ENCODE measurements around the gene CAMTA1.

CAMTA1 gene

GRCh38 chr1:7269525-7269924, 484.3 kb downstream of the CAMTA1 start:
- DNase-seq: no peak

GRCh38 chr1:7274256-7274655, 489.0 kb downstream of the CAMTA1 start:
- DNase-seq: no peak

- DNase-seq: no peak
Measured at GRCh38 chr1:7278045-7278444, 492.8 kb downstream of the CAMTA1 start.

GRCh38 chr1:7278827-7279765, 493.8 kb downstream of the CAMTA1 start:
- DNase-seq: no peak

- no peak for DNase-seq
Measured at GRCh38 chr1:7279769-7280168, 494.5 kb downstream of the CAMTA1 start.

GRCh38 chr1:7280347-7280960, 495.2 kb downstream of the CAMTA1 start:
- no peak for DNase-seq

- no peak for DNase-seq
Measured at GRCh38 chr1:7281821-7282220, 496.6 kb downstream of the CAMTA1 start.

GRCh38 chr1:7284839-7285435, 499.7 kb downstream of the CAMTA1 start:
- DNase-seq: no peak

GRCh38 chr1:7285856-7286454, 500.7 kb downstream of the CAMTA1 start:
- no peak for DNase-seq

GRCh38 chr1:7287013-7287412, 501.8 kb downstream of the CAMTA1 start:
- no peak for DNase-seq

GRCh38 chr1:7288992-7289391, 503.7 kb downstream of the CAMTA1 start:
- DNase-seq: no peak

GRCh38 chr1:7289694-7290093, 504.4 kb downstream of the CAMTA1 start:
- DNase-seq: no peak

GRCh38 chr1:7290971-7291970, 506.0 kb downstream of the CAMTA1 start:
- DNase-seq: peak; percentile 54

GRCh38 chr1:7292036-7292681, 506.9 kb downstream of the CAMTA1 start:
- no peak for DNase-seq

GRCh38 chr1:7292714-7293419, 507.6 kb downstream of the CAMTA1 start:
- no peak for DNase-seq

GRCh38 chr1:7293702-7294629, 508.7 kb downstream of the CAMTA1 start:
- no peak for DNase-seq

GRCh38 chr1:7294636-7295035, 509.4 kb downstream of the CAMTA1 start:
- no peak for DNase-seq

GRCh38 chr1:7295946-7296345, 510.7 kb downstream of the CAMTA1 start:
- DNase-seq: no peak

GRCh38 chr1:7296968-7297367, 511.7 kb downstream of the CAMTA1 start:
- DNase-seq: no peak

GRCh38 chr1:7298145-7298544, 512.9 kb downstream of the CAMTA1 start:
- no peak for DNase-seq
